ENCODE results near the gene HAUS5. TPM values are rescaled to one million over a fixed set of nuclear protein-coding genes. Genes with fewer than 3 reads are reported as not detected.
A peak's percentile ranks its signal among the peaks of the same experiment; 100 is the strongest.

HAUS5 gene
- total and polyA plus RNA-seq, 2 of the 8 experiments (the other 6 are each of a cell fraction or from before 2014, with no cell fraction given): 13.8 to 25.7 TPM

- H3K4me2 ChIP-seq (ENCODE audit: insufficient read depth in 1 of 2, low read depth in 2 of 2, low read length in 2 of 2): peak overlapping the region; percentile 85 to 88
- H3K79me1 ChIP-seq (ENCODE audit: low read depth, low read length): no peaks in the 10 kb centered on the region
- peaks cover 5 to 10% of the 10 kb centered on the region in 2 experiments; a peak in 3 of 4 replicates for H3K79me2 ChIP-seq (ENCODE audit: control insufficient read depth in 1 of 2, insufficient read depth in 2 of 2, low read length in 2 of 2)
- ChIA-PET POLR2A (ENCODE audit: partially characterized antibody) (interaction anchor here (0.6 to 3.4 kb wide), 17 partner anchors 12 to 651 kb away, joined by 3 to 13 read pairs (median 4); partner anchors contain the start of gene HAUS5), CTCF (ENCODE audit: partially characterized antibody) (interaction anchor here (0.9 to 3.6 kb wide), 5 partner anchors 58 to 291 kb away, joined by 3 to 17 read pairs (median 4); no protein-coding TSS in a partner anchor)
- H4K20me1 ChIP-seq (replicated peaks in 1 of 2; ENCODE audit: control insufficient read depth in 1 of 2, insufficient read depth in 2 of 2, low read length in 2 of 2): no peaks in the 10 kb centered on the region
- no peak overlapping the region for H3K14ac ChIP-seq (ENCODE audit: insufficient read length)
- H2AK5ac ChIP-seq (ENCODE audit: low read depth, low read length): no peak overlapping the region
- H3K27ac ChIP-seq (ENCODE audit: low read depth, low read length): no peak overlapping the region
- H3K4me3 ChIP-seq (ENCODE audit: extremely low read depth in 1 of 4, insufficient read depth in 2 of 4, low read depth in 3 of 4, low read length in 4 of 4): peak overlapping the region; percentile 48 to 63 (median 56)
- peaks cover 0 to 6% (median 3%) of the 10 kb centered on the region in 4 experiments; a peak in 4 of 7 replicates for H3K27me3 ChIP-seq (replicated peaks in 1 of 4; ENCODE audit: control insufficient read depth in 3 of 4, extremely low read depth in 1 of 4, insufficient read depth in 3 of 4, low read length in 3 of 4)
- no peak overlapping the region for H3K23ac ChIP-seq (ENCODE audit: insufficient read length)
- no peak overlapping the region for H2BK12ac ChIP-seq (ENCODE audit: low read depth, low read length)
- no peak overlapping the region for H2BK15ac ChIP-seq (ENCODE audit: low read length)
- H3K56ac ChIP-seq (replicated peaks; ENCODE audit: insufficient read length, low read depth, low read length): peak overlapping the region; percentile 37
- no peaks in the 10 kb centered on the region for H3K36me3 ChIP-seq (ENCODE audit: control insufficient read depth in 2 of 4, insufficient read depth in 4 of 4, low read length in 3 of 4)
- H4K5ac ChIP-seq (ENCODE audit: insufficient read length, low read depth, low read length): no peak overlapping the region
- peak overlapping the region; percentile 17 for H4K91ac ChIP-seq (replicated peaks; ENCODE audit: insufficient read length, low read length)
- H2AFZ ChIP-seq (ENCODE audit: low read length): peak overlapping the region; percentile 30; the same call in 1 of the 2 replicates
- H3K18ac ChIP-seq (ENCODE audit: extremely low read depth, low read length): no peak overlapping the region
- WGBS, 2 experiments (ENCODE audit: extremely low coverage in 1 of 2, insufficient coverage in 1 of 2, insufficient read length in 1 of 2, insufficient replicate concordance in 2 of 2, low coverage in 1 of 2, low lambda C conversion rate in 2 of 2, missing lambda C conversion rate in 1 of 2): 2% methylated on average over 34 of the region's 60 CpGs; no CpG with 5 or more reads in 1 of the 2 experiments
- no peaks in the 10 kb centered on the region for H3K9me3 ChIP-seq (ENCODE audit: insufficient read depth in 2 of 2, low read depth in 1 of 2, low read length in 1 of 2)
- peak overlapping the region; percentile 28; the same call in 1 of the 2 replicates for H4K8ac ChIP-seq (ENCODE audit: extremely low read depth, insufficient read depth, low read length)
- FAIRE-seq (no peak), DNase-seq (ENCODE audit: low read depth in 1 of 2, low spot score in 2 of 2) (peak; percentile 88 to 95)
- H3K4ac ChIP-seq (replicated peaks; ENCODE audit: insufficient read length, low read depth, low read length): no peak overlapping the region
- no peak overlapping the region for H2BK20ac ChIP-seq (ENCODE audit: low read length)
- H2BK5ac ChIP-seq (ENCODE audit: low read depth, low read length): no peak overlapping the region; the same call in 1 of the 2 replicates
- H3K4me1 ChIP-seq (replicated peaks in 1 of 4; ENCODE audit: control insufficient read depth in 3 of 4, insufficient read depth in 4 of 4, low read length in 3 of 4): peaks cover 7 to 29% (median 16%) of the 10 kb centered on the region in 4 experiments
- no peak overlapping the region; a peak in 1 of 7 replicates for H3K9ac ChIP-seq (replicated peaks in 1 of 4; ENCODE audit: extremely low read depth in 1 of 4, low read depth in 3 of 4, low read length in 3 of 4)
- no peak overlapping the region for H2BK120ac ChIP-seq (replicated peaks; ENCODE audit: low read depth, low read length)
- peaks cover 23% of the 10 kb centered on the region; the same call in 1 of the 2 replicates for H3K23me2 ChIP-seq (ENCODE audit: low read depth, low read length)
- TF ChIP-seq KDM5A (IDR thresholded peaks at IDR 0.05; ENCODE audit: low read length) (no peak), SP1 (IDR thresholded peaks at IDR 0.05; ENCODE audit: low read depth, low read length) (0 out of 2 replicates have a peak, but pooled peaks have one; percentile 12), E2F6 (IDR thresholded peaks at IDR 0.05) (peak; percentile 71), POLR2A (IDR thresholded peaks at IDR 0.05; ENCODE audit: control extremely low read depth in 1 of 2, low read depth in 2 of 2, low read length in 2 of 2) (peak in 1 of 2 experiments; percentile 29; a peak in 1 of 3 replicates), ZNF274 (IDR thresholded peaks at IDR 0.05; ENCODE audit: borderline replicate concordance, extremely low read depth, low read length) (no peak), MAX (IDR thresholded peaks at IDR 0.05) (peak; percentile 70; the same call in 1 of the 2 replicates), HDAC6 (IDR thresholded peaks at IDR 0.05; ENCODE audit: low read depth, low read length) (no peak), CTCF (IDR thresholded peaks at IDR 0.05; ENCODE audit: control extremely low read depth in 1 of 3, insufficient read depth in 1 of 3, low read depth in 1 of 3, low read length in 3 of 3) (no peak)
Observed at GRCh38 chr19:35644206-35644986, 31.9 kb downstream of the HAUS5 start.
